Neutrophil (primary cell): ENCODE measurements around the gene ZNF423.

ENCODE experiments used
- H3K27ac ChIP-seq: fragments of 200-600 bp; sonication (generic); 2 replicates; pipeline ENCODE4 v1.5.1; 2016; ENCODE audit warnings: mild to moderate bottlenecking, moderate library complexity
- H3K27me3 ChIP-seq: fragments of 200-600 bp; sonication (generic); 2 replicates; pipeline ENCODE4 v1.6.0; 2016; ENCODE audit warnings: mild to moderate bottlenecking
- H3K36me3 ChIP-seq: fragments of 200-600 bp; sonication (generic); 2 replicates; pipeline ENCODE4 v1.5.1; 2017
- H3K4me1 ChIP-seq, 2 experiments: fragments of 200-600 bp in 1 of 2; sonication (generic) in 1 of 2; 1 replicate in 1 of 2; 2 replicates in 1 of 2; pipeline versions ENCODE4 v1.5.1 to v1.6.1; 2013 to 2016; ENCODE audit warnings: low read depth in 1 of 2, low read length in 1 of 2, mild to moderate bottlenecking in 1 of 2, moderate library complexity in 1 of 2; ENCODE audit not compliant: control insufficient read depth in 1 of 2, insufficient read depth in 1 of 2
- H3K4me3 ChIP-seq, 2 experiments: fragments of 200-600 bp in 1 of 2; sonication (generic) in 1 of 2; 1 replicate in 1 of 2; 2 replicates in 1 of 2; pipeline ENCODE4 v1.5.1; 2013 to 2016; ENCODE audit warnings: low read depth in 1 of 2, low read length in 1 of 2, mild to moderate bottlenecking in 1 of 2, moderate library complexity in 1 of 2
- H3K9me3 ChIP-seq: fragments of 200-600 bp; sonication (generic); 2 replicates; pipeline ENCODE4 v1.5.1; 2016
- TF ChIP-seq, protein P1 (sequence below): fragments of 200-600 bp; sonication (generic); IDR thresholded peaks from 2 replicates; pipeline ENCODE4 v1.5.1; 2016; ENCODE audit warnings: antibody characterized with exemption

ZNF423 gene

DNA sequence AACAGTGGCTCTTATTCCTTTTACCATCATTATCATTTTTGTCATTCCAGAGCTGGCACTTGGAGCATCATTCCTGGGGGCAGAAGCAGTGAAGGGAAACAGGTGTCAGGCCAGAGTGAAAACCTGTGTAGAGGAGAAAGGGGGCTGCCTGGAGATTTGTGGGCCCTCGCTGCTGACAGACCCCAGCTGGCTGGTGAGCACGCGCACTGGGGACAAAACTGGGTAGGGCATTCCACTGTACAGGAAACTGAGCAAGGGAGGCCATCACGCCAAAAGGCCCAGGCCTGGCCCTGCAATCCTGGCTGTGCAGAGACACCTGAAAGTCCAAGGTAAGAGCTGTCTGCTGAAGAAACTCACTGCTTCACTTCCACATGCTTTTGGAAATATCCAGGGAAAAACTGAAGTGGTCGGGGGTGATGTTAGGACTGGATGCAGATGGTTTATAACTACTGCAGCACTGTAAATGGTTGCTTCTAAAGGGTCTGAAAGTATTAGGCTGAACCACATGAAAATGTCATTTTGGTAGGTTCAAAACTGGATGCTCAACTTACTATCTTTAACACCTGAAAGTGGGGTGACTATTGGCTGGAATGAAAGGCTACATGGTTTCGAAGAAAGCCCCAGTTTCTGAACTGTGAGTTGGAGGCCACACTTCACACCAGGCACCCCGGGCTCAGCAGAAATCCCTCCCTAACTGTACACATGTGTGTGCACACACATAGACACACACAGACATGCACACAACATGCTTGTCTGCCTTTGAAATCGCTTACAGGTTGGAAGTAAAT is 257.3 kb downstream of the ZNF423 start:
- no peak overlapping the region for H3K4me3 ChIP-seq
- TF ChIP-seq, protein P1, sequence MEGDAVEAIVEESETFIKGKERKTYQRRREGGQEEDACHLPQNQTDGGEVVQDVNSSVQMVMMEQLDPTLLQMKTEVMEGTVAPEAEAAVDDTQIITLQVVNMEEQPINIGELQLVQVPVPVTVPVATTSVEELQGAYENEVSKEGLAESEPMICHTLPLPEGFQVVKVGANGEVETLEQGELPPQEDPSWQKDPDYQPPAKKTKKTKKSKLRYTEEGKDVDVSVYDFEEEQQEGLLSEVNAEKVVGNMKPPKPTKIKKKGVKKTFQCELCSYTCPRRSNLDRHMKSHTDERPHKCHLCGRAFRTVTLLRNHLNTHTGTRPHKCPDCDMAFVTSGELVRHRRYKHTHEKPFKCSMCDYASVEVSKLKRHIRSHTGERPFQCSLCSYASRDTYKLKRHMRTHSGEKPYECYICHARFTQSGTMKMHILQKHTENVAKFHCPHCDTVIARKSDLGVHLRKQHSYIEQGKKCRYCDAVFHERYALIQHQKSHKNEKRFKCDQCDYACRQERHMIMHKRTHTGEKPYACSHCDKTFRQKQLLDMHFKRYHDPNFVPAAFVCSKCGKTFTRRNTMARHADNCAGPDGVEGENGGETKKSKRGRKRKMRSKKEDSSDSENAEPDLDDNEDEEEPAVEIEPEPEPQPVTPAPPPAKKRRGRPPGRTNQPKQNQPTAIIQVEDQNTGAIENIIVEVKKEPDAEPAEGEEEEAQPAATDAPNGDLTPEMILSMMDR: no peak
- H3K4me1 ChIP-seq: no peaks in the 10 kb centered on the region
- H3K27me3 ChIP-seq: no peaks in the 10 kb centered on the region
- no peaks in the 10 kb centered on the region for H3K36me3 ChIP-seq
- no peaks in the 10 kb centered on the region for H3K9me3 ChIP-seq
- H3K27ac ChIP-seq: no peak overlapping the region

DNA sequence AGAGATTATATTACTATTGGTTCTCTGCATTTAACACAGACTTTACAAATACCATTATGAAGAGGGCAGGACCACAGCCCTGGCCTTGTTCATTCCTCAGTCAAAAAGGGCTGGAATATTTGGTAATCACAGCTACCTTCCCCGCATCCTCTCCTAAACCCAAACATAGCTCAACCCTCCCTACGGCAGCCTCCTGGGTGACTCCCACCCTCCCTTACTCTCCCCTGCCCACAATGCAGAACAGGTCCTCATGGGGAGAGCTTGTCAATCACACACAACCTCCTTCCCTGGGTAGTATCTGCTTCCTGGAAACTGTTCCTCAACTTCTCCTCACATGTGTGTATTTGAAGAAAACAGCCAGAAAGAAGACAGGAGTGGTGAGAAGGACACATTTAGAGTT is 258.1 kb downstream of the ZNF423 start:
- no peaks in the 10 kb centered on the region for H3K9me3 ChIP-seq
- no peak overlapping the region for H3K4me3 ChIP-seq
- no peaks in the 10 kb centered on the region for H3K27me3 ChIP-seq
- H3K27ac ChIP-seq: no peak overlapping the region
- TF ChIP-seq, protein P1: no peak
- no peaks in the 10 kb centered on the region for H3K4me1 ChIP-seq
- H3K36me3 ChIP-seq: no peaks in the 10 kb centered on the region

DNA sequence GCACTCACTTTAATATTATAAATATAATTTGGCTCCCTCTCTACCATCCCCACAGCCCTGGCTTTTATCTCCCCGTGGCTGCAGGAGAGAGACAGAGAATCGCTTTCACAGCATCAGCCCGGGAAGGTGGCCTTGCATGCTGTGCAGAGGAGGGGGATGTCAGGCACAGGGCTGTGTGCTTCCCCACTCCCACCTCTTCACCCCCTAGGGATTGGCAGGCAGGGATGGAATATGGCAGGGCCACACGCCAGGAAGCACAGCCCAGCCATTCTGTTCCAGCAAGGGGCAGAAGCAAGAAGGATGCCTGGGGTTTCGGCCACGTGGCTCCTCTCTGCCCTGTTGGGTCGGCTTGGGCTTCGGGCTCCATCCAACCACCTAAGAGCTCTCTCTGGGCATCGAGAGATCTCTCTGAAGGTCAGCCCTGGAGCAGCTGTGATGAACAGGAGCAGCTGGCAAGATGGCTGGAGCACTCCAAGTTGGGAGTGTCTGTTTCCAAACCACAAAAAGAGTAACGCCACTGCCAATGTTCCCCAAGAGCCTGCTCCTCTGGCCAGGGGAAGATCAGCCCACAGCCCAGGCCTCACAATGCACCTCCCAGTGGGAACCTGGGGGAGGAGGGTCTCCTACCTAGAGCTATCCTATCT is 259.1 kb downstream of the ZNF423 start:
- no peaks in the 10 kb centered on the region for H3K36me3 ChIP-seq
- TF ChIP-seq, protein P1: no peak
- no peaks in the 10 kb centered on the region for H3K4me1 ChIP-seq
- no peaks in the 10 kb centered on the region for H3K9me3 ChIP-seq
- H3K4me3 ChIP-seq: no peak overlapping the region
- no peaks in the 10 kb centered on the region for H3K27me3 ChIP-seq
- no peak overlapping the region for H3K27ac ChIP-seq

DNA sequence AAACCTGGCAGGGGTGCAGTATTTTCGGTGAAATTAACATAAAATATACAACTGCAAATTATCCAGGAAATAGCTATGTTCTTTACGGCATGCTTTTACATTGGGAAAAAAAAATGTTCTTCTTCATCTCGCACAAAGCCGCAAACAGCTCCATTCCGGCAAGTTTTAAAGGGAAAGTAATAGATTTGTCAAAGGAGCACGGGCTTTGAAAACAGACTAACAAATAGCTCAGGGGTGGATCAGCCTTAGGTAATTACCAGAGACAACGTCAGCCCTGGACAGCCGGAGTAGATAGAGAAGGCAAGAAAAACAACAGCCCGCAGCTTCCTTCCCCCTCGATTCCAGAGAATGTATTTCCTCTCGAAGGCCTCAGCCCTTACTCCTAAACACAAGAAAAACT is 259.8 kb downstream of the ZNF423 start:
- no peaks in the 10 kb centered on the region for H3K9me3 ChIP-seq
- no peaks in the 10 kb centered on the region for H3K4me1 ChIP-seq
- H3K4me3 ChIP-seq: no peak overlapping the region
- no peaks in the 10 kb centered on the region for H3K27me3 ChIP-seq
- H3K27ac ChIP-seq: no peak overlapping the region
- no peaks in the 10 kb centered on the region for H3K36me3 ChIP-seq
- TF ChIP-seq, protein P1: no peak

DNA sequence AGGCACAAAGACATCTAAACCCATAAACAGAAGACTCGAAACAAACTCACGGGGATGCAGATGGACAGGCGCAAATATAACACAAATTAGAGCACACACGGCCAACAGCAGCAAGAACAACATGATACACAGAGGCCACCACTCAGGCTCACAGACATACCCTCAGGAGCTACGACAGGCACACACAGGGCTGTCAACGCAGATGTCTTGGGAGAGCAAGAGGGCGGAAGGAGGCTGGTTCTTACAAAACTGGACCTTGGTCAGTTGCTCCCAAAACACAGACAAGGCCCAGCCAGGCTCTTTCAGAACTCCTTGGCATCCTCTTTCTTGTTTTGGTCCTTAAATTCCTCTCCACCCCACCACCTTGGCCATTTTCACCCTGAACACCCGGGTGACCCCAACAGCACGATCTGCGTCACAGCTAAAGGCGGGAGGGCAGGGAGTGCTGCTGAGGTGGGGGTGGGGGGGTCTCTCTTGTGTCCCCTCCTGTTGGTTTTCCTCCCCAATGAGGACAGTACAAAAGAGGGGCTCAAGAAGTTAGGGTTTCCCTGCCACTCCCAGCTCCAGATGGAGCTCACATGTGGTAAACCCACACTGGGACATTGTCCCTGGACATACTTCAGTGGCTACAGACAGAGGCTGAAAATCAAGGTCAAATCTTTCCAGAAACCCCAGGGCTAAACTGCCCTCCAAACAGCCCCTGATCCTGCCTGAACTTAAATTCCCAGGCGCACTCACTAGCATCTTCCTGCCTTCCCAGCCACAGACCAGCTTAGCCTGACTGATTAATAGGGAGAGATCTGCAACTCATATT is 261.0 kb downstream of the ZNF423 start:
- Histone ChIP-seq H3K4me3 (no peak overlapping the region), H3K27ac (no peak overlapping the region), H3K9me3 (no peaks in the 10 kb centered on the region), H3K27me3 (no peaks in the 10 kb centered on the region), H3K36me3 (no peaks in the 10 kb centered on the region), H3K4me1 (no peaks in the 10 kb centered on the region)
- TF ChIP-seq, protein P1: no peak
